GM23338 (cell line): ENCODE results near the gene NRXN2.

Experiments used
- CREB1 ChIP-seq: fragments of 250-450 bp; sonication (Bioruptor Pico); IDR thresholded peaks from 2 replicates; pipeline ENCODE4 v1.5.0; 2020; ENCODE audit warnings: low read depth, mild to moderate bottlenecking, moderate library complexity
- EZH2 ChIP-seq: fragments of 200-600 bp; sonication (generic); IDR thresholded peaks from one replicate; pipeline ENCODE4 v1.8.0; 2017; ENCODE audit warnings: antibody characterized with exemption, mild to moderate bottlenecking, low read depth; ENCODE audit not compliant: unreplicated experiment
- EZH2phosphoT487 ChIP-seq: fragments of 200-600 bp; sonication (generic); IDR thresholded peaks from one replicate; pipeline ENCODE4 v1.8.1; 2018; ENCODE audit warnings: antibody characterized with exemption; ENCODE audit not compliant: unreplicated experiment
- JUNB ChIP-seq: IDR thresholded peaks from one replicate; pipeline ENCODE4 v1.6.1; 2016; ENCODE audit warnings: antibody characterized with exemption; ENCODE audit not compliant: unreplicated experiment
- NANOG ChIP-seq: IDR thresholded peaks from 2 replicates; pipeline ENCODE4 v1.6.1; 2016; ENCODE audit warnings: antibody characterized with exemption, borderline replicate concordance
- POLR2AphosphoS5 ChIP-seq: IDR thresholded peaks from 2 replicates; pipeline ENCODE4 v1.6.1; 2016; ENCODE audit warnings: antibody characterized with exemption, low read depth
- STAT1 ChIP-seq: IDR thresholded peaks from one replicate; pipeline ENCODE4 v1.6.1; 2016; ENCODE audit warnings: antibody characterized with exemption; ENCODE audit not compliant: unreplicated experiment
- ZNF114 ChIP-seq: fragments of 250-450 bp; sonication (Bioruptor Pico); IDR thresholded peaks from 2 replicates; pipeline ENCODE4 v1.5.0; 2020; ENCODE audit warnings: mild to moderate bottlenecking, moderate library complexity
- TF ChIP-seq, protein P1 (sequence below), 2 experiments: fragments of 200-600 bp in 1 of 2; sonication (generic) in 1 of 2; conservative IDR thresholded peaks; 2 replicates each; pipeline versions ENCODE4 v1.5.1 to v1.6.1; 2016 to 2017; ENCODE audit warnings: antibody characterized with exemption in 2 of 2, low read depth in 2 of 2, mild to moderate bottlenecking in 2 of 2, moderate library complexity in 1 of 2
- TF ChIP-seq, protein P2 (sequence below): IDR thresholded peaks from 2 replicates; pipeline ENCODE4 v1.6.1; 2016; ENCODE audit warnings: antibody characterized with exemption
- TF ChIP-seq, protein P3 (sequence below): IDR thresholded peaks from one replicate; pipeline ENCODE4 v1.6.1; 2018; ENCODE audit warnings: antibody characterized with exemption; ENCODE audit not compliant: unreplicated experiment
- TF ChIP-seq, protein P4 (sequence below): fragments of 250-450 bp; sonication (Bioruptor Pico); IDR thresholded peaks from 2 replicates; pipeline ENCODE4 v1.5.0; 2020; ENCODE audit warnings: mild to moderate bottlenecking, moderate library complexity

DNA sequence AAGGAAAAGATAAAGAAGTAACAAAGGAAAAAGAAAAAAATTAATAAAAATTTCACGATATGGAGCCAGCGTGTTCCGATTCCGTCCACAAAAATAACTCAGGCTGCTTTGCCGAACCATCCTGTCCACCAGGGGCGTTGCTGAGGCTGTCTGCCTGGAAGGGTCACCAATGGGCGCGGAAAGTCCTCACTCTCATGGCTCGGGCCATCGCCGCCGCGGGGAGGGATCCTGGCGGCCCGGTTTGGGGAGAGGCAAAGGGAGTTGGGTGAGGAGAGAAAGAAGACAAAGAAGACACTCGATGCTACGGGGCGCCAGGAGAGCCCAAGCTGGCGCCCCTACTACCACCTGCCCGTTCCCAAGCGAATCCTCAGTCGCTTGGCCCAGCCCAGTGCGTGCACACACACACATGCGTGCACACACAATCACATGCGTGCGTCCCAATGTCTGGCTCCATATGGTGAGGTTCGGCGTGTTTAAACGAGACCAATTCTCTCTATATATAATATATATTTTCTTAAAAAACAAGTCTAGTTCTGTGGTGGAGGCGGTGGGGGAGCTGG lies 42.4 kb upstream of the NRXN2 start:
- TF ChIP-seq JUNB (no peak), POLR2AphosphoS5 (peak; percentile 49; the same call in 1 of the 2 replicates), EZH2 (no peak), NANOG (no peak), EZH2phosphoT487 (no peak), ZNF114 (CRISPR knock-in tag) (no peak), CREB1 (CRISPR knock-in tag) (no peak), STAT1 (no peak)
- TF ChIP-seq, protein P1, sequence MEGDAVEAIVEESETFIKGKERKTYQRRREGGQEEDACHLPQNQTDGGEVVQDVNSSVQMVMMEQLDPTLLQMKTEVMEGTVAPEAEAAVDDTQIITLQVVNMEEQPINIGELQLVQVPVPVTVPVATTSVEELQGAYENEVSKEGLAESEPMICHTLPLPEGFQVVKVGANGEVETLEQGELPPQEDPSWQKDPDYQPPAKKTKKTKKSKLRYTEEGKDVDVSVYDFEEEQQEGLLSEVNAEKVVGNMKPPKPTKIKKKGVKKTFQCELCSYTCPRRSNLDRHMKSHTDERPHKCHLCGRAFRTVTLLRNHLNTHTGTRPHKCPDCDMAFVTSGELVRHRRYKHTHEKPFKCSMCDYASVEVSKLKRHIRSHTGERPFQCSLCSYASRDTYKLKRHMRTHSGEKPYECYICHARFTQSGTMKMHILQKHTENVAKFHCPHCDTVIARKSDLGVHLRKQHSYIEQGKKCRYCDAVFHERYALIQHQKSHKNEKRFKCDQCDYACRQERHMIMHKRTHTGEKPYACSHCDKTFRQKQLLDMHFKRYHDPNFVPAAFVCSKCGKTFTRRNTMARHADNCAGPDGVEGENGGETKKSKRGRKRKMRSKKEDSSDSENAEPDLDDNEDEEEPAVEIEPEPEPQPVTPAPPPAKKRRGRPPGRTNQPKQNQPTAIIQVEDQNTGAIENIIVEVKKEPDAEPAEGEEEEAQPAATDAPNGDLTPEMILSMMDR (conservative IDR thresholded peaks at IDR 0.05; ENCODE audit: low read depth in 2 of 2) = peak; percentile 68 to 71
- TF ChIP-seq, protein P2, sequence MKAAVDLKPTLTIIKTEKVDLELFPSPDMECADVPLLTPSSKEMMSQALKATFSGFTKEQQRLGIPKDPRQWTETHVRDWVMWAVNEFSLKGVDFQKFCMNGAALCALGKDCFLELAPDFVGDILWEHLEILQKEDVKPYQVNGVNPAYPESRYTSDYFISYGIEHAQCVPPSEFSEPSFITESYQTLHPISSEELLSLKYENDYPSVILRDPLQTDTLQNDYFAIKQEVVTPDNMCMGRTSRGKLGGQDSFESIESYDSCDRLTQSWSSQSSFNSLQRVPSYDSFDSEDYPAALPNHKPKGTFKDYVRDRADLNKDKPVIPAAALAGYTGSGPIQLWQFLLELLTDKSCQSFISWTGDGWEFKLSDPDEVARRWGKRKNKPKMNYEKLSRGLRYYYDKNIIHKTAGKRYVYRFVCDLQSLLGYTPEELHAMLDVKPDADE = no peak
- TF ChIP-seq, protein P3, sequence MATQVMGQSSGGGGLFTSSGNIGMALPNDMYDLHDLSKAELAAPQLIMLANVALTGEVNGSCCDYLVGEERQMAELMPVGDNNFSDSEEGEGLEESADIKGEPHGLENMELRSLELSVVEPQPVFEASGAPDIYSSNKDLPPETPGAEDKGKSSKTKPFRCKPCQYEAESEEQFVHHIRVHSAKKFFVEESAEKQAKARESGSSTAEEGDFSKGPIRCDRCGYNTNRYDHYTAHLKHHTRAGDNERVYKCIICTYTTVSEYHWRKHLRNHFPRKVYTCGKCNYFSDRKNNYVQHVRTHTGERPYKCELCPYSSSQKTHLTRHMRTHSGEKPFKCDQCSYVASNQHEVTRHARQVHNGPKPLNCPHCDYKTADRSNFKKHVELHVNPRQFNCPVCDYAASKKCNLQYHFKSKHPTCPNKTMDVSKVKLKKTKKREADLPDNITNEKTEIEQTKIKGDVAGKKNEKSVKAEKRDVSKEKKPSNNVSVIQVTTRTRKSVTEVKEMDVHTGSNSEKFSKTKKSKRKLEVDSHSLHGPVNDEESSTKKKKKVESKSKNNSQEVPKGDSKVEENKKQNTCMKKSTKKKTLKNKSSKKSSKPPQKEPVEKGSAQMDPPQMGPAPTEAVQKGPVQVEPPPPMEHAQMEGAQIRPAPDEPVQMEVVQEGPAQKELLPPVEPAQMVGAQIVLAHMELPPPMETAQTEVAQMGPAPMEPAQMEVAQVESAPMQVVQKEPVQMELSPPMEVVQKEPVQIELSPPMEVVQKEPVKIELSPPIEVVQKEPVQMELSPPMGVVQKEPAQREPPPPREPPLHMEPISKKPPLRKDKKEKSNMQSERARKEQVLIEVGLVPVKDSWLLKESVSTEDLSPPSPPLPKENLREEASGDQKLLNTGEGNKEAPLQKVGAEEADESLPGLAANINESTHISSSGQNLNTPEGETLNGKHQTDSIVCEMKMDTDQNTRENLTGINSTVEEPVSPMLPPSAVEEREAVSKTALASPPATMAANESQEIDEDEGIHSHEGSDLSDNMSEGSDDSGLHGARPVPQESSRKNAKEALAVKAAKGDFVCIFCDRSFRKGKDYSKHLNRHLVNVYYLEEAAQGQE = no peak
- TF ChIP-seq, protein P4, sequence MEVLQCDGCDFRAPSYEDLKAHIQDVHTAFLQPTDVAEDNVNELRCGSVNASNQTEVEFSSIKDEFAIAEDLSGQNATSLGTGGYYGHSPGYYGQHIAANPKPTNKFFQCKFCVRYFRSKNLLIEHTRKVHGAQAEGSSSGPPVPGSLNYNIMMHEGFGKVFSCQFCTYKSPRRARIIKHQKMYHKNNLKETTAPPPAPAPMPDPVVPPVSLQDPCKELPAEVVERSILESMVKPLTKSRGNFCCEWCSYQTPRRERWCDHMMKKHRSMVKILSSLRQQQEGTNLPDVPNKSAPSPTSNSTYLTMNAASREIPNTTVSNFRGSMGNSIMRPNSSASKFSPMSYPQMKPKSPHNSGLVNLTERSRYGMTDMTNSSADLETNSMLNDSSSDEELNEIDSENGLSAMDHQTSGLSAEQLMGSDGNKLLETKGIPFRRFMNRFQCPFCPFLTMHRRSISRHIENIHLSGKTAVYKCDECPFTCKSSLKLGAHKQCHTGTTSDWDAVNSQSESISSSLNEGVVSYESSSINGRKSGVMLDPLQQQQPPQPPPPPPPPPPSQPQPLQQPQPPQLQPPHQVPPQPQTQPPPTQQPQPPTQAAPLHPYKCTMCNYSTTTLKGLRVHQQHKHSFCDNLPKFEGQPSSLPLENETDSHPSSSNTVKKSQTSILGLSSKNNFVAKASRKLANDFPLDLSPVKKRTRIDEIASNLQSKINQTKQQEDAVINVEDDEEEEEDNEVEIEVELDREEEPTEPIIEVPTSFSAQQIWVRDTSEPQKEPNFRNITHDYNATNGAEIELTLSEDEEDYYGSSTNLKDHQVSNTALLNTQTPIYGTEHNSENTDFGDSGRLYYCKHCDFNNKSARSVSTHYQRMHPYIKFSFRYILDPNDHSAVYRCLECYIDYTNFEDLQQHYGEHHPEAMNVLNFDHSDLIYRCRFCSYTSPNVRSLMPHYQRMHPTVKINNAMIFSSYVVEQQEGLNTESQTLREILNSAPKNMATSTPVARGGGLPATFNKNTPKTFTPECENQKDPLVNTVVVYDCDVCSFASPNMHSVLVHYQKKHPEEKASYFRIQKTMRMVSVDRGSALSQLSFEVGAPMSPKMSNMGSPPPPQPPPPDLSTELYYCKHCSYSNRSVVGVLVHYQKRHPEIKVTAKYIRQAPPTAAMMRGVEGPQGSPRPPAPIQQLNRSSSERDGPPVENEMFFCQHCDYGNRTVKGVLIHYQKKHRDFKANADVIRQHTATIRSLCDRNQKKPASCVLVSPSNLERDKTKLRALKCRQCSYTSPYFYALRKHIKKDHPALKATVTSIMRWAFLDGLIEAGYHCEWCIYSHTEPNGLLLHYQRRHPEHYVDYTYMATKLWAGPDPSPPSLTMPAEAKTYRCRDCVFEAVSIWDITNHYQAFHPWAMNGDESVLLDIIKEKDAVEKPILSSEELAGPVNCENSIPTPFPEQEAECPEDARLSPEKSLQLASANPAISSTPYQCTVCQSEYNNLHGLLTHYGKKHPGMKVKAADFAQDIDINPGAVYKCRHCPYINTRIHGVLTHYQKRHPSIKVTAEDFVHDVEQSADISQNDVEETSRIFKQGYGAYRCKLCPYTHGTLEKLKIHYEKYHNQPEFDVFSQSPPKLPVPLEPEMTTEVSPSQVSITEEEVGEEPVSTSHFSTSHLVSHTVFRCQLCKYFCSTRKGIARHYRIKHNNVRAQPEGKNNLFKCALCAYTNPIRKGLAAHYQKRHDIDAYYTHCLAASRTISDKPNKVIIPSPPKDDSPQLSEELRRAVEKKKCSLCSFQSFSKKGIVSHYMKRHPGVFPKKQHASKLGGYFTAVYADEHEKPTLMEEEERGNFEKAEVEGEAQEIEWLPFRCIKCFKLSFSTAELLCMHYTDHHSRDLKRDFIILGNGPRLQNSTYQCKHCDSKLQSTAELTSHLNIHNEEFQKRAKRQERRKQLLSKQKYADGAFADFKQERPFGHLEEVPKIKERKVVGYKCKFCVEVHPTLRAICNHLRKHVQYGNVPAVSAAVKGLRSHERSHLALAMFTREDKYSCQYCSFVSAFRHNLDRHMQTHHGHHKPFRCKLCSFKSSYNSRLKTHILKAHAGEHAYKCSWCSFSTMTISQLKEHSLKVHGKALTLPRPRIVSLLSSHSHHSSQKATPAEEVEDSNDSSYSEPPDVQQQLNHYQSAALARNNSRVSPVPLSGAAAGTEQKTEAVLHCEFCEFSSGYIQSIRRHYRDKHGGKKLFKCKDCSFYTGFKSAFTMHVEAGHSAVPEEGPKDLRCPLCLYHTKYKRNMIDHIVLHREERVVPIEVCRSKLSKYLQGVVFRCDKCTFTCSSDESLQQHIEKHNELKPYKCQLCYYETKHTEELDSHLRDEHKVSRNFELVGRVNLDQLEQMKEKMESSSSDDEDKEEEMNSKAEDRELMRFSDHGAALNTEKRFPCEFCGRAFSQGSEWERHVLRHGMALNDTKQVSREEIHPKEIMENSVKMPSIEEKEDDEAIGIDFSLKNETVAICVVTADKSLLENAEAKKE (CRISPR knock-in tag) = no peak
